Upper lobe of right lung (tissue), 1 donor: ENCODE results near the gene OPCML. TPM values are rescaled to one million over a fixed set of nuclear protein-coding genes. Genes with fewer than 3 reads are reported as not detected.

Experiments used
- ATAC-seq: fragments of 200-7000 bp; cut with Tn5 transposase; one replicate; pipeline ENCODE4 v1.9.1; 2020; ENCODE audit warnings: mild to moderate bottlenecking, moderate library complexity
- DNase-seq: peaks from one replicate; pipeline ENCODE4 v3.0.0-alpha.2; 2020
- H3K27ac ChIP-seq: fragments of 200-600 bp; one replicate; pipeline ENCODE4 v1.8.0; 2022
- H3K27me3 ChIP-seq: fragments of 200-600 bp; one replicate; pipeline ENCODE4 v1.8.0; 2022; ENCODE audit warnings: mild to moderate bottlenecking
- H3K36me3 ChIP-seq: fragments of 200-600 bp; one replicate; pipeline ENCODE4 v1.8.0; 2022
- H3K4me1 ChIP-seq: fragments of 200-600 bp; one replicate; pipeline ENCODE4 v1.8.0; 2022
- H3K4me3 ChIP-seq: fragments of 200-600 bp; one replicate; pipeline ENCODE4 v1.8.0; 2022; ENCODE audit warnings: mild to moderate bottlenecking
- H3K9me3 ChIP-seq: fragments of 200-600 bp; one replicate; pipeline ENCODE4 v1.8.0; 2022
- intact Hi-C: fragments of 100-400 bp; cut with DNase I; formaldehyde crosslinking; loops from one replicate; pipeline ENCODE4 v1.11.0; 2022
- total RNA-seq: library from RNA; stranded (reverse); fragmentation: NEBNext Ultra II Directional; extraction: Animal tissue kit (Norgen Biotek cat#: 25700); gene quantifications from one replicate; pipeline ENCODE4 v1.2.1, GENCODE V29; 2021
- TF ChIP-seq, protein P1 (sequence below): fragments of 200-600 bp; IDR thresholded peaks from one replicate; pipeline ENCODE4 v1.8.0; 2022; ENCODE audit warnings: antibody characterized with exemption
- donor health status: DM: no; HTN: yes; CAD: no; lungs with severe emphysema.

The OPCML gene
- total RNA-seq, 1 donor from 2014 or later = not detected

- Histone ChIP-seq H3K9me3 (no peaks in the 10 kb centered on the region), H3K4me1 (no peaks in the 10 kb centered on the region), H3K27ac (no peak overlapping the region), H3K27me3 (no peaks in the 10 kb centered on the region), H3K36me3 (no peaks in the 10 kb centered on the region), H3K4me3 (no peak overlapping the region)
- ATAC-seq (no peak), DNase-seq (no peak)
- intact Hi-C loops = no loop called here
- TF ChIP-seq, protein P1, sequence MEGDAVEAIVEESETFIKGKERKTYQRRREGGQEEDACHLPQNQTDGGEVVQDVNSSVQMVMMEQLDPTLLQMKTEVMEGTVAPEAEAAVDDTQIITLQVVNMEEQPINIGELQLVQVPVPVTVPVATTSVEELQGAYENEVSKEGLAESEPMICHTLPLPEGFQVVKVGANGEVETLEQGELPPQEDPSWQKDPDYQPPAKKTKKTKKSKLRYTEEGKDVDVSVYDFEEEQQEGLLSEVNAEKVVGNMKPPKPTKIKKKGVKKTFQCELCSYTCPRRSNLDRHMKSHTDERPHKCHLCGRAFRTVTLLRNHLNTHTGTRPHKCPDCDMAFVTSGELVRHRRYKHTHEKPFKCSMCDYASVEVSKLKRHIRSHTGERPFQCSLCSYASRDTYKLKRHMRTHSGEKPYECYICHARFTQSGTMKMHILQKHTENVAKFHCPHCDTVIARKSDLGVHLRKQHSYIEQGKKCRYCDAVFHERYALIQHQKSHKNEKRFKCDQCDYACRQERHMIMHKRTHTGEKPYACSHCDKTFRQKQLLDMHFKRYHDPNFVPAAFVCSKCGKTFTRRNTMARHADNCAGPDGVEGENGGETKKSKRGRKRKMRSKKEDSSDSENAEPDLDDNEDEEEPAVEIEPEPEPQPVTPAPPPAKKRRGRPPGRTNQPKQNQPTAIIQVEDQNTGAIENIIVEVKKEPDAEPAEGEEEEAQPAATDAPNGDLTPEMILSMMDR = no peak
These were observed 819.8 kb downstream of the OPCML start for GRCh38 chr11:132712466-132712865.

DNA sequence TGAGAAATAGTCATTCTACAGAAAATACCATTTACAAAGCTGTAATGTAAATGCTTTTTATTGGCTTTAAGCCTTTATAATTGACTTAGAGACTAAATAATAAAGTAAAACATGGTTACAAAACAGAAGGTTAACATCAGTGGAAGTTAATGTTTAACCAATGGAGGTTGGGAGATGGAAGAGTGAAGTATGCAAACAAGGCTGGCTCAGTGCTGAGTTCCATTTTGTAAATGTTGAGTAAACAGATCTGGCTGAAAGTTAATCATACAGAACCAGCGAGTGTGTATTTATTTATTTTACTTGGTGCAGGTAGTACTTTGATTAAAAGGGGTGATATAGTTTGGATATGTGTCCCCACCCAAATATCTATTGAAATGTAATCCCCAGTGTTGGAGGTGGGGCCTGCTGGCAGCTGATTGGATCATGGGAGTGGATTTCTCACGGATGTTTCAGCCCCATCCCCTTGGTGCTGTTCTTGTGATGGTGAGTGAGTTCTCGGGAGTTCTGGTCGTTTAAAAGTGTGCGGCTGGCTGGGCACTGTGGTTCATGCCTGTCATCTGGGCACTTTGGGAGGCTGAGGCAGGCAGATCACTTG is 827.4 kb downstream of the OPCML start:
- no peaks in the 10 kb centered on the region for H3K9me3 ChIP-seq
- no peak overlapping the region for H3K4me3 ChIP-seq
- ATAC-seq (peak; percentile 64), DNase-seq (no peak)
- H3K4me1 ChIP-seq = no peaks in the 10 kb centered on the region
- H3K27ac ChIP-seq = no peak overlapping the region
- TF ChIP-seq, protein P1 = no peak
- no peaks in the 10 kb centered on the region for H3K27me3 ChIP-seq
- intact Hi-C loops = no loop called here
- no peaks in the 10 kb centered on the region for H3K36me3 ChIP-seq

DNA sequence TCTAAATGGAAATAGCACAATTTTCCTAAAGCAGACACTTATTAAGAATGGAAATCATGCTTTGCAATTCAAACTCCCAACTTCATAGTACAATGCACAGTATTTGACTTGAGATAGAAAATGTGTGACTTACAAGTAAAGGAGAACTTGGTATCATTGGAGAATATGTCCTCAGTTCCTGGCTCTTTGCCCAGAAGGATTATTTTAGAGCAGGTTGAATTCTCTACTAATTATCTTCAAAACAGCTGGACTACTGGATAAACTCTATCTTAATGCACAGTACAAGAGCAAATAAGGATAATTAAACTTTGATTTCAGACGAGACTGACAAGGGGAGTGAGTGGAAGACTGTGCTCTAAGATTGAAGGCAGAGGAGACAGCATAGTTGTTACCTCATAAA is 839.4 kb downstream of the OPCML start:
- no peaks in the 10 kb centered on the region for H3K4me1 ChIP-seq
- H3K4me3 ChIP-seq = no peak overlapping the region
- no peaks in the 10 kb centered on the region for H3K9me3 ChIP-seq
- TF ChIP-seq, protein P1 = no peak
- DNase-seq (no peak), ATAC-seq (no peak)
- no peaks in the 10 kb centered on the region for H3K36me3 ChIP-seq
- no peaks in the 10 kb centered on the region for H3K27me3 ChIP-seq
- H3K27ac ChIP-seq = no peak overlapping the region
- intact Hi-C loops = no loop called here

GRCh38 chr11:132691848-132692550 is 840.3 kb downstream of the OPCML start:
- H3K27ac ChIP-seq = no peak overlapping the region
- DNase-seq (no peak), ATAC-seq (no peak)
- no peak overlapping the region for H3K4me3 ChIP-seq
- H3K4me1 ChIP-seq = no peaks in the 10 kb centered on the region
- TF ChIP-seq, protein P1 = no peak
- no peaks in the 10 kb centered on the region for H3K27me3 ChIP-seq
- no peaks in the 10 kb centered on the region for H3K36me3 ChIP-seq
- no peaks in the 10 kb centered on the region for H3K9me3 ChIP-seq
- intact Hi-C loops = no loop called here

GRCh38 chr11:132686886-132687285 is 845.4 kb downstream of the OPCML start:
- Histone ChIP-seq H3K9me3 (no peaks in the 10 kb centered on the region), H3K36me3 (no peaks in the 10 kb centered on the region), H3K27ac (no peak overlapping the region), H3K4me1 (no peaks in the 10 kb centered on the region), H3K4me3 (no peak overlapping the region), H3K27me3 (no peaks in the 10 kb centered on the region)
- DNase-seq (no peak), ATAC-seq (no peak)
- TF ChIP-seq, protein P1 = no peak
- intact Hi-C loops = no loop called here
